HepG2 (cell line): ENCODE results near the gene TRA2B. TPM values are rescaled to one million over a fixed set of nuclear protein-coding genes. Genes with fewer than 3 reads are reported as not detected.
A peak's percentile ranks its signal among the peaks of the same experiment; 100 is the strongest.

Experiments used
- AHR ChIP-seq: IDR thresholded peaks from 2 replicates; pipeline ENCODE4 v1.6.1; 2018; ENCODE audit warnings: missing genetic modification reagents, missing compliant biosample characterization
- ATF4 ChIP-seq, 2 experiments: fragments of 450-650 bp in 1 of 2; sonication (generic) in 1 of 2; formaldehyde crosslinking; IDR thresholded peaks; 2 replicates each; pipeline versions ENCODE4 v1.5.0 to v1.8.0; 2020 to 2022; ENCODE audit warnings: mild to moderate bottlenecking in 1 of 2, missing genetic modification reagents in 1 of 2
- BRD4 ChIP-seq: sonication (generic); formaldehyde crosslinking; IDR thresholded peaks from 2 replicates; pipeline ENCODE4 v1.4.0; 2020; ENCODE audit warnings: missing genetic modification reagents
- CBX2 ChIP-seq, 2 experiments: fragments of 200-600 bp in 1 of 2; sonication (generic); formaldehyde crosslinking in 1 of 2; IDR thresholded peaks; 2 replicates each; pipeline versions ENCODE4 v1.7.0 to v1.8.1; 2018 to 2022; ENCODE audit warnings: low read depth in 2 of 2, low read length in 1 of 2, mild to moderate bottlenecking in 1 of 2, missing genetic modification reagents in 1 of 2
- EED ChIP-seq: sonication (generic); formaldehyde crosslinking; IDR thresholded peaks from 2 replicates; pipeline ENCODE4 v1.5.0; 2020; ENCODE audit warnings: mild to moderate bottlenecking, missing genetic modification reagents
- KAT7 ChIP-seq: IDR thresholded peaks from 2 replicates; pipeline ENCODE4 v1.6.1; 2018; ENCODE audit warnings: borderline replicate concordance, missing compliant biosample characterization
- KMT2B ChIP-seq: IDR thresholded peaks from 2 replicates; pipeline ENCODE4 v1.6.1; 2016; ENCODE audit warnings: missing genetic modification reagents, missing compliant biosample characterization
- MAX ChIP-seq: IDR thresholded peaks from 2 replicates; pipeline ENCODE4 v1.6.1; 2012; ENCODE audit warnings: inconsistent platforms
- PAX8 ChIP-seq: sonication (generic); formaldehyde crosslinking; IDR thresholded peaks from 2 replicates; pipeline ENCODE4 v1.8.0; 2022; ENCODE audit warnings: mild to moderate bottlenecking, missing genetic modification reagents, borderline replicate concordance
- POLR2G ChIP-seq: fragments of 200-400 bp; formaldehyde crosslinking; IDR thresholded peaks from 2 replicates; pipeline ENCODE4 v1.6.1; 2018; ENCODE audit warnings: mild to moderate bottlenecking, low read depth, low read length, moderate library complexity
- RORA ChIP-seq: sonication (generic); formaldehyde crosslinking; IDR thresholded peaks from 2 replicates; pipeline ENCODE4 v1.5.0; 2020; ENCODE audit warnings: mild to moderate bottlenecking, missing genetic modification reagents, moderate library complexity
- SMARCC2 ChIP-seq: fragments of 450-650 bp; IDR thresholded peaks from 2 replicates; pipeline ENCODE4 v1.6.1; 2017; ENCODE audit warnings: antibody characterized with exemption, mild to moderate bottlenecking
- SOX5 ChIP-seq: IDR thresholded peaks from 2 replicates; pipeline ENCODE4 v1.6.1; 2016; ENCODE audit warnings: borderline replicate concordance
- U2AF1 ChIP-seq: fragments of 200-400 bp; formaldehyde crosslinking; optimal IDR thresholded peaks from 2 replicates; pipeline ENCODE3; 2017; ENCODE audit warnings: mild to moderate bottlenecking, low read depth, low read length
- ZNF274 ChIP-seq: sonication (generic); formaldehyde crosslinking; IDR thresholded peaks from 2 replicates; pipeline ENCODE4 v1.5.1; 2020; ENCODE audit warnings: mild to moderate bottlenecking, missing genetic modification reagents
- ZNF292 ChIP-seq: sonication (generic); formaldehyde crosslinking; IDR thresholded peaks from 2 replicates; pipeline ENCODE4 v1.8.1; 2022; ENCODE audit warnings: mild to moderate bottlenecking, low read depth, missing genetic modification reagents, borderline replicate concordance
- ZNF331 ChIP-seq: sonication (generic); formaldehyde crosslinking; IDR thresholded peaks from 2 replicates; pipeline ENCODE4 v1.4.0; 2020; ENCODE audit warnings: missing genetic modification reagents
- ZNF513 ChIP-seq: sonication (generic); formaldehyde crosslinking; conservative IDR thresholded peaks from 2 replicates; pipeline ENCODE4 v1.5.0; 2020; ENCODE audit warnings: missing genetic modification reagents
- ZNF609 ChIP-seq: sonication (generic); formaldehyde crosslinking; IDR thresholded peaks from 2 replicates; pipeline ENCODE4 v1.4.0; 2020; ENCODE audit warnings: mild to moderate bottlenecking, missing genetic modification reagents, borderline replicate concordance
- ZNF7 ChIP-seq: IDR thresholded peaks from 2 replicates; pipeline ENCODE4 v1.6.1; 2016; ENCODE audit warnings: missing biosample characterization, missing genetic modification reagents
- ZNF710 ChIP-seq: sonication (generic); formaldehyde crosslinking; IDR thresholded peaks from 2 replicates; pipeline ENCODE4 v1.5.0; 2020; ENCODE audit warnings: mild to moderate bottlenecking, missing genetic modification reagents, borderline replicate concordance
- polyA plus RNA-seq, 8 experiments: library from polyadenylated mRNA; depleted of rRNA in 3 of 8; stranded (reverse) in 7 of 8; unstranded in 1 of 8; fragments of >200 nt; fragmentation: Illumina TruSeq in 4 of 8; extraction: Trizol in 4 of 8; gene quantifications; 2 replicates each; pipeline versions ENCODE4 v1.2.1 to v1.2.3, GENCODE V29; 2011 to 2016; ENCODE audit warnings: low read depth in 4 of 8, missing spikeins in 1 of 8, mixed read lengths in 1 of 8; ENCODE audit not compliant: insufficient read depth in 1 of 8
- total RNA-seq, 5 experiments: library from RNA; depleted of rRNA; stranded (reverse); fragments of >200 nt; fragmentation: Illumina TruSeq; extraction: Trizol; gene quantifications; 2 replicates each; pipeline ENCODE4 v1.2.3, GENCODE V29; 2016; ENCODE audit warnings: low read depth in 1 of 5

The TRA2B gene
- total and polyA plus RNA-seq, 2 of the 13 experiments (the other 11 are each of a cell fraction or from before 2014, with no cell fraction given), result 105 to 241 TPM

- TF ChIP-seq ZNF609 (CRISPR knock-in tag), result no peak
- 0 out of 2 replicates have a peak, but pooled peaks have one; percentile 37 for TF ChIP-seq POLR2G
- no peak for TF ChIP-seq ZNF292 (CRISPR knock-in tag)
- TF ChIP-seq ZNF513 (CRISPR knock-in tag), result no peak
- TF ChIP-seq ZNF274, result no peak
- TF ChIP-seq ATF4 (CRISPR knock-in tag; IDR thresholded peaks at IDR 0.05), result no peak
- 0 out of 2 replicates have a peak, but pooled peaks have one; percentile 16 for TF ChIP-seq ZNF331
- TF ChIP-seq PAX8, result 0 out of 2 replicates have a peak, but pooled peaks have one; percentile 79
- TF ChIP-seq KAT7 (CRISPR knock-in tag), result no peak
- TF ChIP-seq BRD4 (CRISPR knock-in tag), result no peak
- TF ChIP-seq CBX2 (IDR thresholded peaks at IDR 0.05; ENCODE audit: low read depth, low read length), result no peak
- TF ChIP-seq CBX2 (CRISPR knock-in tag; IDR thresholded peaks at IDR 0.05; ENCODE audit: low read depth), result no peak
- no peak for TF ChIP-seq SMARCC2
- no peak for TF ChIP-seq U2AF1
- peak; percentile 22; the same call in 1 of the 2 replicates for TF ChIP-seq SOX5 (CRISPR knock-in tag)
- TF ChIP-seq ZNF7 (CRISPR knock-in tag), result no peak
- no peak for TF ChIP-seq MAX
- no peak for TF ChIP-seq ZNF710
- TF ChIP-seq RORA (CRISPR knock-in tag), result no peak
- TF ChIP-seq KMT2B (CRISPR knock-in tag), result no peak
- no peak for TF ChIP-seq EED (CRISPR knock-in tag)
- TF ChIP-seq AHR (CRISPR knock-in tag), result no peak
These were observed 45.8 kb upstream of the TRA2B start (continued) for GRCh38 chr3:185983495-185984141.
